Neural crest cell (in vitro differentiated cells): ENCODE results near the gene PSEN2. TPM values are rescaled to one million over a fixed set of nuclear protein-coding genes. Genes with fewer than 3 reads are reported as not detected.
A peak's percentile ranks its signal among the peaks of the same experiment; 100 is the strongest.

ENCODE experiments used
- DNase-seq: peaks from one replicate; pipeline ENCODE4 v3.0.0; 2021; ENCODE audit warnings: low read depth, mixed read lengths, low spot score
- H3K27ac Mint-ChIP-seq: one replicate; pipeline ENCODE4 v1.8.0; 2021; ENCODE audit warnings: mild to moderate bottlenecking, mixed read lengths; ENCODE audit not compliant: unreplicated experiment
- H3K27me3 Mint-ChIP-seq: 2 replicates; pipeline ENCODE4 v1.8.0; 2021; ENCODE audit warnings: low read depth, mild to moderate bottlenecking, mixed read lengths
- H3K36me3 Mint-ChIP-seq: 2 replicates; pipeline ENCODE4 v1.8.0; 2021; ENCODE audit warnings: low read depth, mild to moderate bottlenecking, mixed read lengths
- H3K4me1 Mint-ChIP-seq: 2 replicates; pipeline ENCODE4 v1.8.0; 2021; ENCODE audit warnings: mixed read lengths
- H3K4me3 Mint-ChIP-seq: one replicate; pipeline ENCODE4 v1.8.0; 2021; ENCODE audit warnings: mild to moderate bottlenecking, mixed read lengths
- H3K9me3 Mint-ChIP-seq: 2 replicates; pipeline ENCODE4 v1.8.0; 2021; ENCODE audit warnings: mixed read lengths
- total RNA-seq: library from RNA; stranded (reverse); gene quantifications from 2 replicates; pipeline ENCODE4 v1.2.1, GENCODE V29; 2021
- TF ChIP-seq, protein P1 (sequence below): fragments of 200-600 bp; sonication (generic); conservative IDR thresholded peaks from 2 replicates; pipeline ENCODE4 v1.5.0; 2021; ENCODE audit warnings: antibody characterized with exemption, mild to moderate bottlenecking

The PSEN2 gene
- total RNA-seq, 1 donor from 2014 or later = 20.1 TPM

DNA sequence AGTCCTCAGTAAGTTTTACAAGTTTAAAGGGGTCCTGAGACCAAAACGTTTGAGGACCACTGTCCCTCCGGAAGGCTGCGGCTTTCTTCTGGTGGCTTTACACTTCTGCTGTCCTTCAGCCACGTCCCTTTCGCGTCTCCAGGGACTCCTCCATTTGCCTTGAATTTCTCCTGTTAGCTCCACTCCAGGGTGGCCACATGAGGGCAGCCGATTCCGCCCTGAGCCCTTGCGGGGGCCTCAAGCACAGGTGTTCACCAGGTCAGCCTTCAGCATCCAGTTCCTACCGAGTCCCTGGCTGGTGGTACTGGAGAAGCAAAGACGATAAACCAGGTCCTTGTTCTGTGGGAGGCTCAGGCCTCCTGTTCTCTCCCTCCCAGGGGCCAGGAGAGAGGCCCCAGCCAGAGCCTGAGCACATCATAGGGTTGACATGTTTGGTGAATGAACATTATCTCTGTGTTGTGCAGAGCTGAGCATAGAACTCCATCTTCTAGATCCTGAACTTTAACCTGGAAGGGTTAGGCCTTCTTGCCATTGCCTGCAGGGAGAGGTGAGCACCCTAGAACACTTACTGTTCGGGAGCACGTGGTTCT lies 42.3 kb downstream of the PSEN2 start:
- TF ChIP-seq, protein P1, sequence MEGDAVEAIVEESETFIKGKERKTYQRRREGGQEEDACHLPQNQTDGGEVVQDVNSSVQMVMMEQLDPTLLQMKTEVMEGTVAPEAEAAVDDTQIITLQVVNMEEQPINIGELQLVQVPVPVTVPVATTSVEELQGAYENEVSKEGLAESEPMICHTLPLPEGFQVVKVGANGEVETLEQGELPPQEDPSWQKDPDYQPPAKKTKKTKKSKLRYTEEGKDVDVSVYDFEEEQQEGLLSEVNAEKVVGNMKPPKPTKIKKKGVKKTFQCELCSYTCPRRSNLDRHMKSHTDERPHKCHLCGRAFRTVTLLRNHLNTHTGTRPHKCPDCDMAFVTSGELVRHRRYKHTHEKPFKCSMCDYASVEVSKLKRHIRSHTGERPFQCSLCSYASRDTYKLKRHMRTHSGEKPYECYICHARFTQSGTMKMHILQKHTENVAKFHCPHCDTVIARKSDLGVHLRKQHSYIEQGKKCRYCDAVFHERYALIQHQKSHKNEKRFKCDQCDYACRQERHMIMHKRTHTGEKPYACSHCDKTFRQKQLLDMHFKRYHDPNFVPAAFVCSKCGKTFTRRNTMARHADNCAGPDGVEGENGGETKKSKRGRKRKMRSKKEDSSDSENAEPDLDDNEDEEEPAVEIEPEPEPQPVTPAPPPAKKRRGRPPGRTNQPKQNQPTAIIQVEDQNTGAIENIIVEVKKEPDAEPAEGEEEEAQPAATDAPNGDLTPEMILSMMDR = peak; percentile 65
- H3K4me1 Mint-ChIP-seq = peaks cover 4% of the 10 kb centered on the region
- no peaks in the 10 kb centered on the region for H3K9me3 Mint-ChIP-seq
- DNase-seq = no peak
- no peaks in the 10 kb centered on the region for H3K27me3 Mint-ChIP-seq
- no peak overlapping the region for H3K4me3 Mint-ChIP-seq
- H3K27ac Mint-ChIP-seq = no peak overlapping the region
- no peaks in the 10 kb centered on the region for H3K36me3 Mint-ChIP-seq

DNA sequence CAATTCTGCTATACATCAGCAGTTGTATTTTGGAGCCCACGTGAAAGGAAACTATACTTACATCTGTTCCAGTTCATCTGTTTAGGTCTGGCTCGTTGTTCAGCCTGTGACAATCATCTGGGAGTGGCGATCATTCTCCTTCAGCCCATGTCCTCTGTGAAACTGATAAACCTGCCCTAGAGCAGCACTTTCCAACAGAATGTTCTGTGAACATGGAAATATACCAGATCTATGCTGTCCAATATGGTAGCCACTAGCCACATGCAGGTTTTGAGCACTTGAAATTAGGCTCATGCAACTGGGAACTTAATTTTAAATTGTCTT lies 45.2 kb downstream of the PSEN2 start:
- TF ChIP-seq, protein P1 = no peak
- H3K27ac Mint-ChIP-seq = no peak overlapping the region
- no peaks in the 10 kb centered on the region for H3K9me3 Mint-ChIP-seq
- H3K36me3 Mint-ChIP-seq = peaks cover 5% of the 10 kb centered on the region
- no peaks in the 10 kb centered on the region for H3K27me3 Mint-ChIP-seq
- no peaks in the 10 kb centered on the region for H3K4me1 Mint-ChIP-seq
- no peak overlapping the region for H3K4me3 Mint-ChIP-seq
- DNase-seq = no peak

- Mint-ChIP-seq H3K36me3 (peaks cover 5% of the 10 kb centered on the region), H3K4me1 (no peaks in the 10 kb centered on the region), H3K27me3 (no peaks in the 10 kb centered on the region), H3K9me3 (peaks cover 2% of the 10 kb centered on the region), H3K4me3 (no peak overlapping the region), H3K27ac (no peak overlapping the region)
- TF ChIP-seq, protein P1 = no peak
- DNase-seq = no peak
Observed at GRCh38 chr1:226916497-226916896, 46.1 kb downstream of the PSEN2 start.

DNA sequence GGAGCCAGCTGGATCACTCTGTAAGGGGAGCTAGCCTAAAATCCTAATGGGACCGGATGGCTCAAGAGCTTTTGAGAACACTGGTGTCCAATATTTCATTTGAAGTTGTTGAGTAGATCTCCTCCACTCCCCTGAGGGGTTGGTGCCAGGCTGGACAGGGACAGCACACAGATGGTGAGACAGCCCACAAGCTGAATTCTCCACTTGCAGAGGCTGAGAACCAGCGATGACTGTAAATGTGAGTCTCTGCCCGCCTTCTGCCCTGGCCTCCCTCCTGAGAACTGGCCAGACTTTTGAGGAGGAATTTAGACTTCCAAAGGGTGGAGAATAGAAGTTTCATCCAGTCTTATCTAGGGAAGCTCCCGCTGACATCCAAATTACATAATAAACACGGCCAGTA lies 49.2 kb downstream of the PSEN2 start:
- Mint-ChIP-seq H3K27ac (no peak overlapping the region), H3K4me1 (no peaks in the 10 kb centered on the region), H3K9me3 (peaks cover 2% of the 10 kb centered on the region), H3K36me3 (peaks cover 5% of the 10 kb centered on the region), H3K4me3 (no peak overlapping the region), H3K27me3 (no peaks in the 10 kb centered on the region)
- DNase-seq = no peak
- TF ChIP-seq, protein P1 = no peak

GRCh38 chr1:226919995-226920394 lies 49.6 kb downstream of the PSEN2 start:
- Mint-ChIP-seq H3K4me1 (no peaks in the 10 kb centered on the region), H3K27ac (no peak overlapping the region), H3K36me3 (peaks cover 6% of the 10 kb centered on the region), H3K27me3 (no peaks in the 10 kb centered on the region), H3K9me3 (peaks cover 2% of the 10 kb centered on the region), H3K4me3 (no peak overlapping the region)
- no peak for DNase-seq
- TF ChIP-seq, protein P1 = no peak
